GM12875 (cell line): ENCODE data around the gene RPL32.
"Not testable (repeated sequence)": the region's sequence is repeated elsewhere in the genome, so short reads cannot be mapped to it uniquely, and the experiment has no call there.

Experiments used
- H3K4me3 ChIP-seq: one replicate; pipeline ENCODE4 v1.5.1; 2011; ENCODE audit warnings: low read depth, low read length, control low read depth
- TF ChIP-seq, protein P1 (sequence below): IDR thresholded peaks from 2 replicates; pipeline ENCODE4 v1.5.1; 2011; ENCODE audit warnings: low read depth, mild to moderate bottlenecking, control low read depth, inconsistent platforms, low read length, moderate library complexity, borderline replicate concordance; ENCODE audit not compliant: insufficient read depth

RPL32 gene

DNA sequence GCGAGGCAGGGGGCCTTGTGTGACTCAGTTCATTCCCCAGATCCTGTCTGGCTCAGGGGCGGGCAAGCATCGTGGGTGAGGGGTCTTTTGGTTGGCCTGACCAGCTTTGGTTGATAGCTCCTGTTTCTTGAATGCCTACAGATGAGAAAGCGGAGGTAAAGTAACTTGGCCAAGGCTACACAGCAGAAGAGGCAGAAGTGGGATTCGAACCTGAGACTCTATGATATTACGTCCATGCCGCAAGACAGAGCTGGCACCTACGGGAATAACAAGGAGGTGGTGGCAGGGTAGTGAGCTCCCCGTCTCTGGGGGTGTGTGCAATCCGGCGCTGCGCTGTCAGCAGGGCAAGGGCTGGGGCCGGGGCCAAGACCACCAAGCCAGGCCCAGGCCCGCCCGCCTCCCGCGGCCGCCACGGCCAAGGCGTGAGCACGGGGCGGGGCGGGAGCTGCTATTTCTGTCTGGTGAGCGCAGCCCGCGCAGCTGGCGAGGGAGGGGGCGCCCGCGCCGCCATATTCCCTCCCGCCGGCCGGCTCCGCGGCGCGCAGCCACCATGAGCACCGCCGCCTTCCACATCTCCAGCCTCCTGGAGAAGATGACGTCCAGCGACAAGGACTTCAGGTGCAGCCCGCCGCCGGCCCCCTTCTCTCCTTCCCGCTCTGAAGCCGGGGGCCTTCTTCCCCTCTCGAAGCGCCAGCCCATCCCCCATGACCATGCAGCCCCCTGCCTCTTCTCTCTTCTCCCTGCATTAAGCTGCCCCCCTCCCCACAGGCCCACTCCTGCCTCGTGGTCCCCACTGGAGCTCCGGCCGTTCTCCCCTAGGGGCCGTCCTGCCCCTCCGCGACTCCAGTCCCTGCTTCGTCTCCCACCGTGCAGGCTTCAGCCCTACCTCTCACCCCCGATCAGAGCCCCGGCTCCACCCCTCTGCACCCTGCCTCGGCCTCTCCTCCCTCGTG is 44.9 kb downstream of the RPL32 start, which contains the start of gene CAND2:
Gene CAND2, plus strand, starts transcription at position 510 of the 953 bp plus-strand sequence. Its CDS starts 41 bp downstream, at position 551.
- TF ChIP-seq, protein P1, sequence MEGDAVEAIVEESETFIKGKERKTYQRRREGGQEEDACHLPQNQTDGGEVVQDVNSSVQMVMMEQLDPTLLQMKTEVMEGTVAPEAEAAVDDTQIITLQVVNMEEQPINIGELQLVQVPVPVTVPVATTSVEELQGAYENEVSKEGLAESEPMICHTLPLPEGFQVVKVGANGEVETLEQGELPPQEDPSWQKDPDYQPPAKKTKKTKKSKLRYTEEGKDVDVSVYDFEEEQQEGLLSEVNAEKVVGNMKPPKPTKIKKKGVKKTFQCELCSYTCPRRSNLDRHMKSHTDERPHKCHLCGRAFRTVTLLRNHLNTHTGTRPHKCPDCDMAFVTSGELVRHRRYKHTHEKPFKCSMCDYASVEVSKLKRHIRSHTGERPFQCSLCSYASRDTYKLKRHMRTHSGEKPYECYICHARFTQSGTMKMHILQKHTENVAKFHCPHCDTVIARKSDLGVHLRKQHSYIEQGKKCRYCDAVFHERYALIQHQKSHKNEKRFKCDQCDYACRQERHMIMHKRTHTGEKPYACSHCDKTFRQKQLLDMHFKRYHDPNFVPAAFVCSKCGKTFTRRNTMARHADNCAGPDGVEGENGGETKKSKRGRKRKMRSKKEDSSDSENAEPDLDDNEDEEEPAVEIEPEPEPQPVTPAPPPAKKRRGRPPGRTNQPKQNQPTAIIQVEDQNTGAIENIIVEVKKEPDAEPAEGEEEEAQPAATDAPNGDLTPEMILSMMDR = no peak
- H3K4me3 ChIP-seq = no peak within 1 kb of the TSS

DNA sequence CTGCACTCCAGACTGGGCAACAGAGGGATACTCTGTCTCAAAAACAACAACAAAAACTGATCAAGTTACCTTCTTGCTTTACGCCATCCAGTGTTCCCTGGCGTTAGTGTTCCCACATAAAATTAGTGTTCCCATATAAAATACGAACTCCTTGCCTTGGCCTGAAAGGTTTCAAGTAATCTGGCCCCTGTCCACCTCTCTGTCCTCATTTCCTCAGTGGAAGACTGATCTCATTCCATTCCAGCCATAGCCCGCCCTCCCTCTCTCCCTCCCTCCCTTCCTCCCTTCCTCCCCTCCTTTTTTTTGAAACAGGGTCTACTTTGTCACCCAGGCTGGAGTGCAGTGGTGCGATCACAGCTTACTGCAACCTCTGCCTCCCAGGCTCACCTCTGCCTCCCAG is 47.7 kb downstream of the RPL32 start:
- no peak overlapping the region for H3K4me3 ChIP-seq
- TF ChIP-seq, protein P1 = no peak

DNA sequence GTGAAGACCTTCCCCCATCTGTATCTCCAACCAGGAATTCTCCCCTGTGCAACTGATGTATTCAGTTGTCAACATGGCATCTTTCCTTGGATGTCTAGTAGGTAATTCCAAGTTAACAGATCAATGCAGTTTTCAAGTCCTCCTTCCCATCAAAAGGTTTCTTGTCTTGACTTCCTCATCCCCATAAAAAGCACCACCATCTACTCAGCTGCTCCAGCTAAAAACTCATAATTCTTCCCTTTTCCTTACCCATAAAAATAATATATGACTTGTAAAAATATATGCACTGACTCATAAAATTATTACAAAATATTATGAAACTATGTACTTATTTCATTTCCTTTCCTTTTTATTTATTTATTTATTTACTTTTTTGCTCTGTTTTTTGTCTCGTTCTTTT is 49.9 kb downstream of the RPL32 start:
- no peak overlapping the region for H3K4me3 ChIP-seq
- TF ChIP-seq, protein P1 = no peak

DNA sequence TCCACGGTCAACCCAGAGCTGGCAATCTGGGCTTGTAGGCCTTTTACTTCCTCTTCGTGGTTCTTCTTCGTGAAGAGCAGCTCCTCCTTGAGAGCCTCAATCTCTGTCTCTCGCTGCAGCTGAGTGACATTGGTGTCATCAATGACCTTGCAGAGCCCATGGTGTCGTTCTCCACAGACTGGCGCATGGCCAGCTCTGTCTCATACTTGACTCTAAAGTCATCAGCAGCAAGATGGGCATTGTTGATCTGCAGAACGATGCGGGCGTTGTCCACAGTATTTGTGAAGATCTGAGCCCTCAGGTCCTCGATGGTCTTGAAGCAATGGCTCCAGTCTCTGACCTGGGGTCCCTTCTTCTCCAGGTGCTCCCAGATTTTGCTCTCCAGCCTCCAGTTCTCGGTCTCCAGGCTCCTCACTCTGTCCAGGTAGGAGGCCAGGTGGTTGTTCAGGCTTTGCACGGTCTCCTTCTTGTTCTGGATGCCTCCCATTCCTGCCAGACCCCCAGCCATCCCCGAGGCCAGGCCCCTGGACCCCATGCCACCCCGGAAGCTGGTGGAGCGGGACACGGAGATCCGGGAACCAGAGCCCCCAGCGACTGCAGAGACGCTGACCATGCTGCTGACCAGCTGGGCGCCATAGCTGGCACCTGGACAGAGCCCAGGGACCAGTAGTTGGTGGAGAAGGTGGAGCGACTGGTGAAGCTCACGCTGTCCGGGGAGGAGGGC is 53.2 kb downstream of the RPL32 start:
- not testable (repeated sequence) for H3K4me3 ChIP-seq

DNA sequence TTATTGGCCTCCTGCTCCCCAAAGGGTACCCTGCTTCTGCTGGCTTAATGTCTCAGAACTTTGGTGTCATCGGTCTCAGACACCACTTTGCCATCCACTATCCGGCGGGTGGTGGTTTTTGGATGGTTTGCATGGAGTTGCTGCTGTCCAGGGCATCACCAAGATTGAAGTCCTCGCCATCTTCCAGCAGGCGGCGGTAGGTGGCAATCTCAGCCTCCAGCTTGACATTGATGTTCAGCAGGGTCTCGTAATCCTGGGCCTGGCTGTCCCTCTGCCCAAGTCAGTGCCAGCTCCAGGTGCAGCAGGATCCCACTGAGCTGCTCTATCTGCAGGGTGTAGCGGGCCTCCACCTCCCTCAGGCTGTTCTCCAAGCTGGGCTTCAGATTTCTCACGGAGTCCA is 54.0 kb downstream of the RPL32 start:
- TF ChIP-seq, protein P1 = peak; percentile 50; the same call in 1 of the 2 replicates
- not testable (repeated sequence) for H3K4me3 ChIP-seq

DNA sequence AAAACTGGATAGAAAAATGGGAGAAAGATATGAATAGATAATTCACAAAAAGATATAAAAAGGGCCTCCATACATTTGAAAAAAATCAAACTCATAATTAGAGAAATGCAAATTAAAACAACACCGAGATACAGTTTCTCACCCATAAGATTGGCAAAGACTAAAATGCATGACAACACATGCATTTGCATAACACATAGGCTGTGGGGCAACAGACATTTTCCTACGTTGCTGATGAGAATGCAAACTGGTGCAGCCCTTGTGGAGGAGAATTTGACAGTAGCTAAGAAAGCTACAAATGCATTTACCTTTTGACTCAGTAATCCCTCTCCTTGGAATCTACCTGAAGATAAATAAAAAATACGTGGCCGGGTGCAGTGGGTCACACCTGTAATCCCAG is 56.3 kb downstream of the RPL32 start:
- TF ChIP-seq, protein P1 = no peak
- no peak overlapping the region for H3K4me3 ChIP-seq
